ENCODE results near the gene CFL1. TPM values are rescaled to one million over a fixed set of nuclear protein-coding genes. Genes with fewer than 3 reads are reported as not detected.

The CFL1 gene
- total RNA-seq, 1 donor from 2014 or later: 288 TPM

- DNase-seq (peak; percentile 100), ATAC-seq (ENCODE audit: poor library complexity) (peak; percentile 86)
- intact Hi-C loops (cut with DNase I): no loop called here
Observed at GRCh38 chr11:65890324-65891218, 32.6 kb upstream of the CFL1 start, which contains the start of gene CCDC85B. CCDC85B (plus strand) TSS chr11:65890673; CDS start chr11:65890784, 111 bp downstream.

- DNase-seq (peak; percentile 98), ATAC-seq (ENCODE audit: poor library complexity) (peak; percentile 86)
- intact Hi-C loops (cut with DNase I): loop anchor here (2.0 kb wide), 1 partner anchor 29 kb away; the partner anchor contains the start of gene CFL1
Observed at GRCh38 chr11:65888163-65888814, 30.3 kb upstream of the CFL1 start, which contains the start of gene FIBP. FIBP (minus strand) TSS chr11:65888471; CDS start chr11:65888418, 53 bp downstream.

GRCh38 chr11:65887723-65888162 is 29.8 kb upstream of the CFL1 start:
- DNase-seq (no peak), ATAC-seq (ENCODE audit: poor library complexity) (no peak)
- intact Hi-C loops (cut with DNase I): loop anchor here (2.0 kb wide), 2 partner anchors 29 to 99 kb away; partner anchors contain the start of gene CFL1

GRCh38 chr11:65886826-65887722 is 29.1 kb upstream of the CFL1 start:
- DNase-seq: no peak
- intact Hi-C loops (cut with DNase I): loop anchor here (2.0 kb wide), 1 partner anchor 100 kb away; no protein-coding TSS in a partner anchor
- no peak for ATAC-seq (ENCODE audit: poor library complexity)

- intact Hi-C loops (cut with DNase I): loop anchor here (2.0 kb wide), 1 partner anchor 101 kb away; no protein-coding TSS in a partner anchor
- ATAC-seq (ENCODE audit: poor library complexity) (no peak), DNase-seq (no peak)
Observed at GRCh38 chr11:65885808-65886536, 28.0 kb upstream of the CFL1 start.

GRCh38 chr11:65885231-65885630 is 27.3 kb upstream of the CFL1 start:
- DNase-seq: no peak
- intact Hi-C loops (cut with DNase I): no loop called here
- no peak for ATAC-seq (ENCODE audit: poor library complexity)

GRCh38 chr11:65884716-65885092 is 26.7 kb upstream of the CFL1 start:
- peak; percentile 85 for DNase-seq
- peak; percentile 27 for ATAC-seq (ENCODE audit: poor library complexity)

GRCh38 chr11:65883786-65884715 is 26.1 kb upstream of the CFL1 start:
- intact Hi-C loops (cut with DNase I): no loop called here
- ATAC-seq (ENCODE audit: poor library complexity): no peak
- DNase-seq: no peak

More at GRCh38 chr11:65884716-65885092, 26.7 kb upstream of the CFL1 start:
- intact Hi-C loops (cut with DNase I): no loop called here

GRCh38 chr11:65883058-65883761 is 25.2 kb upstream of the CFL1 start:
- DNase-seq: no peak
- intact Hi-C loops (cut with DNase I): no loop called here
- no peak for ATAC-seq (ENCODE audit: poor library complexity)

- DNase-seq (peak; percentile 14), ATAC-seq (ENCODE audit: poor library complexity) (no peak)
- intact Hi-C loops (cut with DNase I): no loop called here
Observed at GRCh38 chr11:65882120-65883057, 24.4 kb upstream of the CFL1 start.

GRCh38 chr11:65880844-65881421 is 23.0 kb upstream of the CFL1 start:
- intact Hi-C loops (cut with DNase I): no loop called here
- DNase-seq (no peak), ATAC-seq (ENCODE audit: poor library complexity) (no peak)

- DNase-seq: no peak
- intact Hi-C loops (cut with DNase I): no loop called here
- no peak for ATAC-seq (ENCODE audit: poor library complexity)
Observed at GRCh38 chr11:65880027-65880426, 22.0 kb upstream of the CFL1 start.

- intact Hi-C loops (cut with DNase I): no loop called here
- no peak for ATAC-seq (ENCODE audit: poor library complexity)
- DNase-seq: no peak
Observed at GRCh38 chr11:65879617-65880016, 21.6 kb upstream of the CFL1 start, which contains the start of gene CTSW. CTSW (plus strand) TSS chr11:65879837; CDS start chr11:65879855, 18 bp downstream.

GRCh38 chr11:65873318-65874156 is 15.6 kb upstream of the CFL1 start:
- ATAC-seq (ENCODE audit: poor library complexity) (peak; percentile 96), DNase-seq (peak; percentile 98)
- intact Hi-C loops (cut with DNase I): no loop called here
